OCI-LY1 (cell line): ENCODE data around the gene STARD7.

ENCODE experiments used
- H2AFZ ChIP-seq: fragments of 200-600 bp; sonication (generic), shearing (Covaris generic); 2 replicates; pipeline ENCODE4 v1.6.0; 2014; ENCODE audit warnings: antibody characterized with exemption, mild to moderate bottlenecking, low read length
- H3F3A ChIP-seq: fragments of 200-600 bp; sonication (generic), shearing (Covaris generic); 2 replicates; pipeline ENCODE4 v1.6.0; 2014; ENCODE audit warnings: mild to moderate bottlenecking, antibody characterized with exemption, low read length, moderate library complexity; ENCODE audit not compliant: insufficient read depth
- H3K27ac ChIP-seq: fragments of 200-600 bp; sonication (generic); 2 replicates; pipeline ENCODE4 v1.5.1; 2014; ENCODE audit warnings: low read length, mixed run types, mild to moderate bottlenecking, low read depth; ENCODE audit not compliant: poor library complexity, severe bottlenecking
- H3K27me3 ChIP-seq: fragments of 200-600 bp; sonication (generic); 2 replicates; pipeline ENCODE4 v1.6.0; 2014; ENCODE audit warnings: antibody characterized with exemption, mild to moderate bottlenecking, low read length, moderate library complexity; ENCODE audit not compliant: insufficient read depth
- H3K36me3 ChIP-seq: fragments of 200-600 bp; sonication (generic); 2 replicates; pipeline ENCODE4 v1.6.1; 2014; ENCODE audit warnings: mild to moderate bottlenecking, antibody characterized with exemption, low read length, moderate library complexity, mixed read lengths; ENCODE audit not compliant: insufficient read depth
- H3K4me1 ChIP-seq: fragments of 200-600 bp; sonication (generic); 2 replicates; pipeline ENCODE4 v1.5.1; 2014; ENCODE audit warnings: mild to moderate bottlenecking, low read length, moderate library complexity; ENCODE audit not compliant: insufficient read depth, severe bottlenecking
- H3K4me2 ChIP-seq: fragments of 200-600 bp; sonication (generic), shearing (Covaris generic); 2 replicates; pipeline ENCODE4 v1.6.1; 2014; ENCODE audit warnings: low read length
- H3K4me3 ChIP-seq: fragments of 200-600 bp; sonication (generic); 2 replicates; pipeline ENCODE4 v1.5.1; 2014; ENCODE audit warnings: low read length, low read depth, mild to moderate bottlenecking, mixed read lengths; ENCODE audit not compliant: poor library complexity, severe bottlenecking
- H3K79me2 ChIP-seq: fragments of 200-600 bp; shearing (Covaris generic); 2 replicates; pipeline ENCODE4 v1.6.1; 2016; ENCODE audit warnings: mixed run types, low read length, mixed read lengths; ENCODE audit not compliant: insufficient read depth
- H3K9ac ChIP-seq: fragments of 200-600 bp; sonication (generic), shearing (Covaris generic); 2 replicates; pipeline ENCODE4 v1.6.1; 2014; ENCODE audit warnings: mild to moderate bottlenecking, low read length, mixed read lengths
- H3K9me2 ChIP-seq: fragments of 200-600 bp; sonication (generic), shearing (Covaris generic); 2 replicates; pipeline ENCODE4 v1.6.1; 2014; ENCODE audit warnings: low read depth, mild to moderate bottlenecking, low read length, mixed read lengths
- H3K9me3 ChIP-seq: fragments of 200-600 bp; shearing (Covaris generic); 2 replicates; pipeline ENCODE4 v1.6.1; 2014; ENCODE audit warnings: low read length, mixed read lengths
- H4K20me1 ChIP-seq: fragments of 200-600 bp; sonication (generic), shearing (Covaris generic); 2 replicates; pipeline ENCODE4 v1.6.0; 2016; ENCODE audit warnings: mild to moderate bottlenecking, low read length; ENCODE audit not compliant: insufficient read depth
- CTCF ChIP-seq: fragments of 200-600 bp; sonication (generic), shearing (Covaris generic); IDR thresholded peaks from 2 replicates; pipeline ENCODE4 v1.5.1; 2017; ENCODE audit warnings: mild to moderate bottlenecking, antibody characterized with exemption, low read length, moderate library complexity, mixed read lengths
- EZH2 ChIP-seq: fragments of 200-600 bp; sonication (generic), shearing (Covaris generic); IDR thresholded peaks from 2 replicates; pipeline ENCODE4 v1.8.0; 2017; ENCODE audit warnings: borderline replicate concordance, mixed run types, mild to moderate bottlenecking, antibody characterized with exemption, low read length, moderate library complexity, mixed read lengths

STARD7 gene

GRCh38 chr2:96135171-96135570 is 73.5 kb downstream of the STARD7 start:
- no peaks in the 10 kb centered on the region for H3F3A ChIP-seq
- no peaks in the 10 kb centered on the region for H3K9me3 ChIP-seq
- H2AFZ ChIP-seq = no peak overlapping the region
- H3K9me2 ChIP-seq = no peaks in the 10 kb centered on the region
- no peaks in the 10 kb centered on the region for H3K79me2 ChIP-seq
- H4K20me1 ChIP-seq = no peaks in the 10 kb centered on the region
- no peaks in the 10 kb centered on the region for H3K36me3 ChIP-seq
- no peak overlapping the region for H3K9ac ChIP-seq
- TF ChIP-seq EZH2 (no peak), CTCF (no peak)
- no peaks in the 10 kb centered on the region for H3K4me1 ChIP-seq
- no peak overlapping the region for H3K4me2 ChIP-seq
- H3K27me3 ChIP-seq = no peaks in the 10 kb centered on the region; the same call in 1 of the 2 replicates
- H3K27ac ChIP-seq = no peak overlapping the region
- no peak overlapping the region for H3K4me3 ChIP-seq
